IPS-18a (cell line): ENCODE data around the gene MTUS2.

ENCODE experiments used
- H3K27ac ChIP-seq: one replicate; pipeline ENCODE4 v1.5.1; 2013; ENCODE audit warnings: low read length
- H3K27me3 ChIP-seq: one replicate; pipeline ENCODE4 v1.6.1; 2013; ENCODE audit warnings: mild to moderate bottlenecking, low read length; ENCODE audit not compliant: control insufficient read depth, insufficient read depth
- H3K36me3 ChIP-seq: one replicate; pipeline ENCODE4 v1.6.1; 2013; ENCODE audit warnings: low read depth, low read length; ENCODE audit not compliant: control insufficient read depth
- H3K4me1 ChIP-seq: one replicate; pipeline ENCODE4 v1.6.1; 2013; ENCODE audit warnings: low read depth, low read length; ENCODE audit not compliant: control insufficient read depth
- H3K4me3 ChIP-seq: one replicate; pipeline ENCODE4 v1.5.1; 2013; ENCODE audit warnings: low read length
- H3K9ac ChIP-seq: one replicate; pipeline ENCODE4 v1.6.1; 2013; ENCODE audit warnings: mild to moderate bottlenecking, low read length, moderate library complexity
- H3K9me3 ChIP-seq: one replicate; pipeline ENCODE4 v1.6.1; 2013; ENCODE audit warnings: low read depth, low read length; ENCODE audit not compliant: control insufficient read depth

The MTUS2 gene

GRCh38 chr13:29484796-29485195 is 664.7 kb downstream of the MTUS2 start:
- Histone ChIP-seq H3K27me3 (no peaks in the 10 kb centered on the region), H3K9ac (no peak overlapping the region), H3K27ac (no peak overlapping the region), H3K36me3 (no peaks in the 10 kb centered on the region), H3K9me3 (no peaks in the 10 kb centered on the region), H3K4me1 (peaks cover 20% of the 10 kb centered on the region), H3K4me3 (no peak overlapping the region)

GRCh38 chr13:29486551-29486950 is 666.4 kb downstream of the MTUS2 start:
- Histone ChIP-seq H3K27me3 (no peaks in the 10 kb centered on the region), H3K36me3 (no peaks in the 10 kb centered on the region), H3K9me3 (no peaks in the 10 kb centered on the region), H3K4me1 (peaks cover 20% of the 10 kb centered on the region), H3K4me3 (no peak overlapping the region), H3K9ac (no peak overlapping the region), H3K27ac (no peak overlapping the region)

- Histone ChIP-seq H3K9me3 (no peaks in the 10 kb centered on the region), H3K4me3 (no peak overlapping the region), H3K9ac (no peak overlapping the region), H3K27ac (no peak overlapping the region), H3K4me1 (peaks cover 20% of the 10 kb centered on the region), H3K27me3 (no peaks in the 10 kb centered on the region), H3K36me3 (no peaks in the 10 kb centered on the region)
Measured at GRCh38 chr13:29487466-29488454, 667.6 kb downstream of the MTUS2 start.

GRCh38 chr13:29489650-29490560 is 669.8 kb downstream of the MTUS2 start:
- no peaks in the 10 kb centered on the region for H3K27me3 ChIP-seq
- no peaks in the 10 kb centered on the region for H3K36me3 ChIP-seq
- H3K9me3 ChIP-seq: no peaks in the 10 kb centered on the region
- H3K27ac ChIP-seq: no peak overlapping the region
- H3K4me3 ChIP-seq: no peak overlapping the region
- peaks cover 9% of the 10 kb centered on the region for H3K4me1 ChIP-seq
- no peak overlapping the region for H3K9ac ChIP-seq

- Histone ChIP-seq H3K36me3 (no peaks in the 10 kb centered on the region), H3K4me3 (no peak overlapping the region), H3K27me3 (no peaks in the 10 kb centered on the region), H3K27ac (no peak overlapping the region), H3K4me1 (peaks cover 9% of the 10 kb centered on the region), H3K9ac (no peak overlapping the region), H3K9me3 (no peaks in the 10 kb centered on the region)
Measured at GRCh38 chr13:29490561-29490885, 670.4 kb downstream of the MTUS2 start.

GRCh38 chr13:29491248-29491647 is 671.1 kb downstream of the MTUS2 start:
- Histone ChIP-seq H3K4me3 (no peak overlapping the region), H3K9me3 (no peaks in the 10 kb centered on the region), H3K4me1 (peaks cover 9% of the 10 kb centered on the region), H3K27ac (no peak overlapping the region), H3K27me3 (no peaks in the 10 kb centered on the region), H3K36me3 (no peaks in the 10 kb centered on the region), H3K9ac (no peak overlapping the region)

GRCh38 chr13:29493796-29494195 is 673.7 kb downstream of the MTUS2 start:
- no peak overlapping the region for H3K27ac ChIP-seq
- H3K4me1 ChIP-seq: peaks cover 8% of the 10 kb centered on the region
- no peaks in the 10 kb centered on the region for H3K27me3 ChIP-seq
- no peak overlapping the region for H3K4me3 ChIP-seq
- H3K9me3 ChIP-seq: no peaks in the 10 kb centered on the region
- no peak overlapping the region for H3K9ac ChIP-seq
- H3K36me3 ChIP-seq: no peaks in the 10 kb centered on the region

- no peaks in the 10 kb centered on the region for H3K9me3 ChIP-seq
- H3K36me3 ChIP-seq: no peaks in the 10 kb centered on the region
- H3K4me3 ChIP-seq: no peak overlapping the region
- no peaks in the 10 kb centered on the region for H3K27me3 ChIP-seq
- H3K4me1 ChIP-seq: peaks cover 8% of the 10 kb centered on the region
- no peak overlapping the region for H3K9ac ChIP-seq
- no peak overlapping the region for H3K27ac ChIP-seq
Measured at GRCh38 chr13:29494520-29494919, 674.4 kb downstream of the MTUS2 start.

GRCh38 chr13:29496241-29496712 is 676.1 kb downstream of the MTUS2 start:
- no peak overlapping the region for H3K27ac ChIP-seq

GRCh38 chr13:29497137-29497654 is 677.1 kb downstream of the MTUS2 start:
- Histone ChIP-seq H3K27ac (no peak overlapping the region), H3K27me3 (no peaks in the 10 kb centered on the region), H3K4me3 (no peak overlapping the region), H3K36me3 (no peaks in the 10 kb centered on the region), H3K4me1 (peaks cover 8% of the 10 kb centered on the region), H3K9ac (no peak overlapping the region), H3K9me3 (no peaks in the 10 kb centered on the region)

More at GRCh38 chr13:29496241-29496712, 676.1 kb downstream of the MTUS2 start:
- no peaks in the 10 kb centered on the region for H3K9me3 ChIP-seq
- no peak overlapping the region for H3K4me3 ChIP-seq
- no peaks in the 10 kb centered on the region for H3K36me3 ChIP-seq
- peaks cover 8% of the 10 kb centered on the region for H3K4me1 ChIP-seq
- no peak overlapping the region for H3K9ac ChIP-seq
- H3K27me3 ChIP-seq: no peaks in the 10 kb centered on the region

- H3K9me3 ChIP-seq: no peaks in the 10 kb centered on the region
- no peak overlapping the region for H3K4me3 ChIP-seq
- no peak overlapping the region for H3K27ac ChIP-seq
- H3K27me3 ChIP-seq: no peaks in the 10 kb centered on the region
- H3K36me3 ChIP-seq: no peaks in the 10 kb centered on the region
- H3K4me1 ChIP-seq: peaks cover 11% of the 10 kb centered on the region
- H3K9ac ChIP-seq: no peak overlapping the region
Measured at GRCh38 chr13:29498426-29499040, 678.4 kb downstream of the MTUS2 start.
